ENCODE measurements around the gene MYL2.

MYL2 gene

GRCh38 chr12:110941391-110941790 is 21.0 kb upstream of the MYL2 start:
- no peaks in the 10 kb centered on the region for H3K36me3 ChIP-seq (ENCODE audit: control insufficient read depth in 5 of 5, insufficient read depth in 5 of 5, low read length in 5 of 5)
- H3K27me3 ChIP-seq (ENCODE audit: control insufficient read depth in 5 of 5, insufficient read depth in 4 of 5, low read length in 5 of 5) = peaks cover 5 to 14% (median 9%) of the 10 kb centered on the region in 5 donors
- no peak overlapping the region for H3K27ac ChIP-seq (ENCODE audit: low read depth, low read length)
- H3K4me3 ChIP-seq (ENCODE audit: low read depth in 1 of 5, low read length in 5 of 5) = no peak overlapping the region
- H3K4me1 ChIP-seq (ENCODE audit: control insufficient read depth in 5 of 5, insufficient read depth in 5 of 5, low read length in 5 of 5) = peaks cover 0 to 3% (median 3%) of the 10 kb centered on the region in 5 donors
- peaks cover 10 to 17% (median 12%) of the 10 kb centered on the region in 5 donors for H3K9me3 ChIP-seq (ENCODE audit: control insufficient read depth in 5 of 5, low read length in 5 of 5)
- H3K9ac ChIP-seq (ENCODE audit: low read length in 5 of 5) = no peak overlapping the region

- Histone ChIP-seq H3K27me3 (ENCODE audit: control insufficient read depth in 5 of 5, insufficient read depth in 4 of 5, low read length in 5 of 5) (peaks cover 7 to 14% (median 10%) of the 10 kb centered on the region in 5 donors), H3K4me3 (ENCODE audit: low read depth in 1 of 5, low read length in 5 of 5) (no peak overlapping the region), H3K9ac (ENCODE audit: low read length in 5 of 5) (no peak overlapping the region), H3K27ac (ENCODE audit: low read depth, low read length) (no peak overlapping the region), H3K36me3 (ENCODE audit: control insufficient read depth in 5 of 5, insufficient read depth in 5 of 5, low read length in 5 of 5) (no peaks in the 10 kb centered on the region), H3K4me1 (ENCODE audit: control insufficient read depth in 5 of 5, insufficient read depth in 5 of 5, low read length in 5 of 5) (peaks cover 0 to 3% (median 3%) of the 10 kb centered on the region in 5 donors), H3K9me3 (ENCODE audit: control insufficient read depth in 5 of 5, low read length in 5 of 5) (peaks cover 6 to 13% (median 7%) of the 10 kb centered on the region in 5 donors)
Observed at GRCh38 chr12:110940933-110941332, 20.6 kb upstream of the MYL2 start.

GRCh38 chr12:110940296-110940695 is 19.9 kb upstream of the MYL2 start:
- no peak overlapping the region for H3K27ac ChIP-seq (ENCODE audit: low read depth, low read length)
- no peaks in the 10 kb centered on the region for H3K36me3 ChIP-seq (ENCODE audit: control insufficient read depth in 5 of 5, insufficient read depth in 5 of 5, low read length in 5 of 5)
- H3K4me3 ChIP-seq (ENCODE audit: low read depth in 1 of 5, low read length in 5 of 5) = no peak overlapping the region
- no peak overlapping the region for H3K9ac ChIP-seq (ENCODE audit: low read length in 5 of 5)
- peaks cover 7 to 17% (median 10%) of the 10 kb centered on the region in 5 donors for H3K27me3 ChIP-seq (ENCODE audit: control insufficient read depth in 5 of 5, insufficient read depth in 4 of 5, low read length in 5 of 5)
- H3K9me3 ChIP-seq (ENCODE audit: control insufficient read depth in 5 of 5, low read length in 5 of 5) = peaks cover 0 to 6% (median under 1%) of the 10 kb centered on the region in 5 donors
- peaks cover 0 to 3% (median 3%) of the 10 kb centered on the region in 5 donors for H3K4me1 ChIP-seq (ENCODE audit: control insufficient read depth in 5 of 5, insufficient read depth in 5 of 5, low read length in 5 of 5)

- Histone ChIP-seq H3K4me3 (ENCODE audit: low read depth in 1 of 5, low read length in 5 of 5) (no peak overlapping the region), H3K9me3 (ENCODE audit: control insufficient read depth in 5 of 5, low read length in 5 of 5) (peaks cover 0 to 3% (median 0%) of the 10 kb centered on the region in 5 donors), H3K27me3 (ENCODE audit: control insufficient read depth in 5 of 5, insufficient read depth in 4 of 5, low read length in 5 of 5) (peaks cover 10 to 17% (median 15%) of the 10 kb centered on the region in 5 donors), H3K4me1 (ENCODE audit: control insufficient read depth in 5 of 5, insufficient read depth in 5 of 5, low read length in 5 of 5) (peaks cover 0 to 3% (median 3%) of the 10 kb centered on the region in 5 donors), H3K27ac (ENCODE audit: low read depth, low read length) (no peak overlapping the region), H3K36me3 (ENCODE audit: control insufficient read depth in 5 of 5, insufficient read depth in 5 of 5, low read length in 5 of 5) (no peaks in the 10 kb centered on the region), H3K9ac (ENCODE audit: low read length in 5 of 5) (no peak overlapping the region)
Observed at GRCh38 chr12:110937104-110937641, 16.8 kb upstream of the MYL2 start.

- no peak overlapping the region for H3K27ac ChIP-seq (ENCODE audit: low read depth, low read length)
- peaks cover 0 to 3% (median 3%) of the 10 kb centered on the region in 5 donors for H3K4me1 ChIP-seq (ENCODE audit: control insufficient read depth in 5 of 5, insufficient read depth in 5 of 5, low read length in 5 of 5)
- no peak overlapping the region for H3K4me3 ChIP-seq (ENCODE audit: low read depth in 1 of 5, low read length in 5 of 5)
- H3K36me3 ChIP-seq (ENCODE audit: control insufficient read depth in 5 of 5, insufficient read depth in 5 of 5, low read length in 5 of 5) = no peaks in the 10 kb centered on the region
- H3K9ac ChIP-seq (ENCODE audit: low read length in 5 of 5) = no peak overlapping the region
- H3K9me3 ChIP-seq (ENCODE audit: control insufficient read depth in 5 of 5, low read length in 5 of 5) = peaks cover 0 to 3% (median 0%) of the 10 kb centered on the region in 5 donors
- H3K27me3 ChIP-seq (ENCODE audit: control insufficient read depth in 5 of 5, insufficient read depth in 4 of 5, low read length in 5 of 5) = peaks cover 9 to 21% (median 19%) of the 10 kb centered on the region in 5 donors
Observed at GRCh38 chr12:110936367-110937103, 16.2 kb upstream of the MYL2 start.

- Histone ChIP-seq H3K9me3 (ENCODE audit: control insufficient read depth in 5 of 5, low read length in 5 of 5) (no peaks in the 10 kb centered on the region), H3K4me1 (ENCODE audit: control insufficient read depth in 5 of 5, insufficient read depth in 5 of 5, low read length in 5 of 5) (peaks cover 0 to 3% (median 3%) of the 10 kb centered on the region in 5 donors), H3K27ac (ENCODE audit: low read depth, low read length) (no peak overlapping the region), H3K4me3 (ENCODE audit: low read depth in 1 of 5, low read length in 5 of 5) (no peak overlapping the region), H3K9ac (ENCODE audit: low read length in 5 of 5) (no peak overlapping the region), H3K36me3 (ENCODE audit: control insufficient read depth in 5 of 5, insufficient read depth in 5 of 5, low read length in 5 of 5) (no peaks in the 10 kb centered on the region), H3K27me3 (ENCODE audit: control insufficient read depth in 5 of 5, insufficient read depth in 4 of 5, low read length in 5 of 5) (peaks cover 11 to 23% (median 16%) of the 10 kb centered on the region in 5 donors)
Observed at GRCh38 chr12:110935588-110935987, 15.2 kb upstream of the MYL2 start.

GRCh38 chr12:110934093-110934852 is 13.9 kb upstream of the MYL2 start:
- peaks cover 0 to 3% (median 3%) of the 10 kb centered on the region in 5 donors for H3K4me1 ChIP-seq (ENCODE audit: control insufficient read depth in 5 of 5, insufficient read depth in 5 of 5, low read length in 5 of 5)
- H3K4me3 ChIP-seq (ENCODE audit: low read depth in 1 of 5, low read length in 5 of 5) = no peak overlapping the region
- no peak overlapping the region for H3K9ac ChIP-seq (ENCODE audit: low read length in 5 of 5)
- H3K27me3 ChIP-seq (ENCODE audit: control insufficient read depth in 5 of 5, insufficient read depth in 4 of 5, low read length in 5 of 5) = peaks cover 11 to 21% (median 16%) of the 10 kb centered on the region in 5 donors
- no peaks in the 10 kb centered on the region for H3K9me3 ChIP-seq (ENCODE audit: control insufficient read depth in 5 of 5, low read length in 5 of 5)
- no peaks in the 10 kb centered on the region for H3K36me3 ChIP-seq (ENCODE audit: control insufficient read depth in 5 of 5, insufficient read depth in 5 of 5, low read length in 5 of 5)
- no peak overlapping the region for H3K27ac ChIP-seq (ENCODE audit: low read depth, low read length)

GRCh38 chr12:110933326-110933974 is 13.1 kb upstream of the MYL2 start:
- no peaks in the 10 kb centered on the region for H3K36me3 ChIP-seq (ENCODE audit: control insufficient read depth in 5 of 5, insufficient read depth in 5 of 5, low read length in 5 of 5)
- H3K9me3 ChIP-seq (ENCODE audit: control insufficient read depth in 5 of 5, low read length in 5 of 5) = no peaks in the 10 kb centered on the region
- H3K4me3 ChIP-seq (ENCODE audit: low read depth in 1 of 5, low read length in 5 of 5) = no peak overlapping the region
- no peak overlapping the region for H3K27ac ChIP-seq (ENCODE audit: low read depth, low read length)
- no peak overlapping the region for H3K9ac ChIP-seq (ENCODE audit: low read length in 5 of 5)
- peaks cover 0 to 3% (median 3%) of the 10 kb centered on the region in 5 donors for H3K4me1 ChIP-seq (ENCODE audit: control insufficient read depth in 5 of 5, insufficient read depth in 5 of 5, low read length in 5 of 5)
- H3K27me3 ChIP-seq (ENCODE audit: control insufficient read depth in 5 of 5, insufficient read depth in 4 of 5, low read length in 5 of 5) = peaks cover 11 to 21% (median 16%) of the 10 kb centered on the region in 5 donors

GRCh38 chr12:110932046-110932445 is 11.7 kb upstream of the MYL2 start:
- H3K9ac ChIP-seq (ENCODE audit: low read length in 5 of 5) = no peak overlapping the region
- H3K27ac ChIP-seq (ENCODE audit: low read depth, low read length) = no peak overlapping the region
- no peak overlapping the region for H3K4me3 ChIP-seq (ENCODE audit: low read depth in 1 of 5, low read length in 5 of 5)
- no peaks in the 10 kb centered on the region for H3K9me3 ChIP-seq (ENCODE audit: control insufficient read depth in 5 of 5, low read length in 5 of 5)
- peaks cover 0 to 3% (median 2%) of the 10 kb centered on the region in 5 donors for H3K4me1 ChIP-seq (ENCODE audit: control insufficient read depth in 5 of 5, insufficient read depth in 5 of 5, low read length in 5 of 5)
- H3K36me3 ChIP-seq (ENCODE audit: control insufficient read depth in 5 of 5, insufficient read depth in 5 of 5, low read length in 5 of 5) = no peaks in the 10 kb centered on the region
- H3K27me3 ChIP-seq (ENCODE audit: control insufficient read depth in 5 of 5, insufficient read depth in 4 of 5, low read length in 5 of 5) = peaks cover 11 to 21% (median 15%) of the 10 kb centered on the region in 5 donors
